ENCODE data around the gene DPCD.

DNA sequence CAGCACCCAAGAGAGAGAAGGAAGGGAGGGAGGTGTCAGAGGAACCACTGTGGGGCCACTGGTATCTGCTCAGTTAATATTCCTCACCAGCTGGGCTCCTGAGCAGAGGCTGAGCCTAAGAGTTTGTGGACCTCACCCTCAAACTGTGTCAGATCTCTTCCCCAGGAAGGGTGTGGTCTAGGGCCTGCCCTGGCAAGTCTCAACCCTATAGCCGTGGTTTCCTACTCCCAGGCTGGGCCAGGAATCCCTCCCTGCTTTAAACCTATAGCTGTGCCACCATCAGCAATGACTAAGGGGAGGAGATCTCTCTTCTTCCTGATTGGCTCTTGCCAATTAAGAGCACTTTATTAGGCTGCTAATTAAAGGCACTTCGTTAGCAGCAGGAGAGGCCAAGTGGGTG is 29.9 kb upstream of the DPCD start:
- TF ChIP-seq, protein P1, sequence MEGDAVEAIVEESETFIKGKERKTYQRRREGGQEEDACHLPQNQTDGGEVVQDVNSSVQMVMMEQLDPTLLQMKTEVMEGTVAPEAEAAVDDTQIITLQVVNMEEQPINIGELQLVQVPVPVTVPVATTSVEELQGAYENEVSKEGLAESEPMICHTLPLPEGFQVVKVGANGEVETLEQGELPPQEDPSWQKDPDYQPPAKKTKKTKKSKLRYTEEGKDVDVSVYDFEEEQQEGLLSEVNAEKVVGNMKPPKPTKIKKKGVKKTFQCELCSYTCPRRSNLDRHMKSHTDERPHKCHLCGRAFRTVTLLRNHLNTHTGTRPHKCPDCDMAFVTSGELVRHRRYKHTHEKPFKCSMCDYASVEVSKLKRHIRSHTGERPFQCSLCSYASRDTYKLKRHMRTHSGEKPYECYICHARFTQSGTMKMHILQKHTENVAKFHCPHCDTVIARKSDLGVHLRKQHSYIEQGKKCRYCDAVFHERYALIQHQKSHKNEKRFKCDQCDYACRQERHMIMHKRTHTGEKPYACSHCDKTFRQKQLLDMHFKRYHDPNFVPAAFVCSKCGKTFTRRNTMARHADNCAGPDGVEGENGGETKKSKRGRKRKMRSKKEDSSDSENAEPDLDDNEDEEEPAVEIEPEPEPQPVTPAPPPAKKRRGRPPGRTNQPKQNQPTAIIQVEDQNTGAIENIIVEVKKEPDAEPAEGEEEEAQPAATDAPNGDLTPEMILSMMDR (IDR thresholded peaks at IDR 0.05; ENCODE audit: borderline replicate concordance, extremely low read depth, low read length, poor library complexity, severe bottlenecking): no peak
- TF ChIP-seq EZH2 (IDR thresholded peaks at IDR 0.05; ENCODE audit: borderline replicate concordance, low read depth, low read length, severe bottlenecking): no peak
